HK-2 (cell line): ENCODE data around the gene DDAH2.
"Not testable (repeated sequence)": the region's sequence is repeated elsewhere in the genome, so short reads cannot be mapped to it uniquely, and the experiment has no call there.

Experiments
- DNase-seq: peaks from one replicate; pipeline ENCODE4 v3.0.0-alpha.2; 2018; ENCODE audit not compliant: unreplicated experiment

The DDAH2 gene

DNA sequence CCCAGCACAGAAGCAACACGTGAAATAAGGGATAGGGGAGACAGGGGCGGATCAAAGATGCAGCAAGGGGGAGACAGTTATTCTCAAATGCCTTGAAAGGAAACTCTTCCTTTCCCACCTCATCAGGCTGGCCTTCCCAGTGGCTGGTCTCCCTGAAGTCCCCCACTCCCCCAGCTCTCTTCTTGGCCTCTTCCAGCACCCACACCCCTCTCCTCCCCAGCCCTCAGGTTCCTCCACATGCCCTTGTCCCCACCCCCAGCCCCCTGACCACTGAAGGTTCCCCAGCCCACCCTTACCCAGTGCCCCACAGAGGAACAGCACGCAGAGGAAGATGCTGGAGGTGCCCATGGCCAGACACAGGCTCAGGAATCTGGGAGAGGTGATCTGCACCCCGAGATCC lies 15.6 kb downstream of the DDAH2 start:
- no peak for DNase-seq

GRCh38 chr6:31712296-31712695 lies 16.8 kb downstream of the DDAH2 start:
- no peak for DNase-seq

GRCh38 chr6:31711233-31711632 lies 17.9 kb downstream of the DDAH2 start:
- DNase-seq: no peak

DNA sequence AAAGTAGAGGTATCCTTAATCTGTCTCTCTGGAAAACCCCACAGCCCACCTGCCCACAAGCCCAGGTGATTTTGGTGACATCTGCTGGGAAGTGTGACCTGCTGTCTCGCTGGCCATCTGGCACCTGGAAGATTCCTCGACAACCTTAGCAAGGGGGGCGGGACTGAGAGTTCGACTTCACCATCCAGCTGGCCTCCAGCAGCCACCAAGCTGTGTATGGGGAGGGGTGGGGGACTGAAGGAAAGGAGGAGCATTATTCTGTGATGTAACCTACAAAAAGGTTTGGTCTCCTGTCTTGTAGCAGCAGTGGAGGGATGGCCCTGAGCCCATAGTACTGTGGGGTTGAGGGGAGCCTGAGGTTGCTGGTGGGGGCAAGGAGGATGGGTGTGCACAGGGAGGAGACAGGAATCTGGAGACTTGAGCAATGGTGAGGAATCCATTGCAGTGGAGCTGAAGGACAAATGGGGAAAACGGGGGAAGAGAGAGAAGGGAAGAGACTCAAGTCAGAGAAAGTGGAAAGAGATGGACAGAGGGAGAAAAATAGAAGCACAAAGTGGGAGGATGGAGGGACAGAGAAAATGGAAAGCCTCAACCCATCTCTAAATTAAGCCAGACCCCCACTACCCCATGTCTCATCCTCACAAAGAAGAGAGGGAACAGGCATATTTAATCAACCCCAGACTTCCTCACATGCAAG lies 18.4 kb downstream of the DDAH2 start:
- no peak for DNase-seq

DNA sequence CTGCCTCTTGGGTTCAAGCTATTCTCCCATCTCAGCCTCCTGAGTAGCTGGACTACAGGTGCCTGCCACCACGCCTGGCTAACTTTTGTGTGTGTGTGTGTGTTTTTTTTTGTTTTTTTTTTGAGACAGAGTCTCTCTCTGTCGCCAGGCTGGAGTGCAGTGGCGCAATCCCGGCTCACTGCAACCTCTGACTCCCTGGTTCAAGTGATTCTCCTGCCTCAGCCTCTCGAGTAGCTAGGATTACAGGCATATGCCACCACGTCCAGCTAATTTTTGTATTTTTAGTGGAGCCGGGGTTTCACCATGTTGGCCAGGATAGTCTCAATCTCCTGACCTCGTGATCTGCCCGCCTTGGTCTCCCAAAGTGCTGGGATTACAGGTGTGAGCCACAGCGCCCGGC lies 19.9 kb downstream of the DDAH2 start:
- DNase-seq: not testable (repeated sequence)

DNA sequence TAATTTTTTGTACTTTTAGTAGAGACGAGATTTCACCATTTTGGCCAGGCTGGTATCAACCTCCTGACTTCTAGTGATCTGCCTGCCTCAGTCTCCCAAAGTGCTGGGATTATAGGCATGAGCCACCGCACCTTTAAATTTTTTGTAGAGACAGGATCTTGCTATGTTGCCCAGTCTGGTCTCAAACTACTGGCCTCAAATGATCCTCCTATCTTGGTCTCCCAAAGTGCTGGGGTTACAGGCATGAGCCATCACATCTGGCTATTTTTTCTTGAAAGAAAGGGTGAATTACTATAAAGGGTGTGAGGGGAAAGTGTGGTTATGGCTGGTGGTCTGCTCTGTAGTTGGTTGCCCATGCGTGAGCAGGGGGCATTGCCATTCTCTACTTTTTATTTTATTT lies 20.9 kb downstream of the DDAH2 start:
- DNase-seq: no peak

DNA sequence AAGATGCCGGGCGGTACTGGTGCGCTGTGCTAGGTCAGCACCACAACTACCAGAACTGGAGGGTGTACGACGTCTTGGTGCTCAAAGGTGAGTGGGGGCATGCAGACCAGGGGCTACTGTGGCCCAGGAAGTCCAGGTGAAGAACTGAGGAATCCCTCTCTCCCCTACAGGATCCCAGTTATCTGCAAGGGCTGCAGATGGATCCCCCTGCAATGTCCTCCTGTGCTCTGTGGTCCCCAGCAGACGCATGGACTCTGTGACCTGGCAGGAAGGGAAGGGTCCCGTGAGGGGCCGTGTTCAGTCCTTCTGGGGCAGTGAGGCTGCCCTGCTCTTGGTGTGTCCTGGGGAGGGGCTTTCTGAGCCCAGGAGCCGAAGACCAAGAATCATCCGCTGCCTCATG lies 21.4 kb downstream of the DDAH2 start:
- DNase-seq: no peak

GRCh38 chr6:31706599-31706998 lies 22.5 kb downstream of the DDAH2 start, which contains the start of gene LY6G6F:
Gene LY6G6F, plus strand, starts transcription at chr6:31706866. Its CDS starts 41 bp downstream, at chr6:31706907.
- DNase-seq: no peak

GRCh38 chr6:31705931-31706330 lies 23.2 kb downstream of the DDAH2 start:
- no peak for DNase-seq

GRCh38 chr6:31702819-31703716 lies 26.0 kb downstream of the DDAH2 start, which contains the start of gene ABHD16A:
Gene ABHD16A, minus strand, starts transcription at chr6:31703324. Its CDS starts 43 bp downstream, at chr6:31703281.
- peak; percentile 96 for DNase-seq

- DNase-seq: no peak
Observed at GRCh38 chr6:31702405-31702818, 26.7 kb downstream of the DDAH2 start.

GRCh38 chr6:31701666-31702404 lies 27.3 kb downstream of the DDAH2 start:
- no peak for DNase-seq

- no peak for DNase-seq
Observed at GRCh38 chr6:31700740-31701401, 28.2 kb downstream of the DDAH2 start.

DNA sequence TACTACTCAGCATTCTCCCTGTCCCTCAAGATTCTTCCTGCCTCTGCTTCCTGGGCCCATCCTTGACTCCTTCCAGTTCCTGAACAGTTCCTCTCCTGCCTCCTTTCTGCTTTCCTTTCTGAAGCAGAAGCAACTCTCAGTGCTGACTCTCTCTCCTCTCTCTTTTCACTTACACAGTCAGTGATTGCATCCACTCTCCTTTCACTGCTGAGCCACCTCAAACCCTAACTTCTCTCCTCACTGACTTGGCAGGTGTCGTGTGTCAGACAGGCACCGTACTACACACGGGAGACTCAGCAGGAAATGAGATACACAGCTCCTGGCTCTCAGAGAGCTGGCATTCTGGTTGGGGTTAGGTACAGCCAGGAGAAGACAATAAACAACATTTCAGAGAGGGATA lies 31.5 kb downstream of the DDAH2 start:
- no peak for DNase-seq

GRCh38 chr6:31693535-31693934 lies 35.6 kb downstream of the DDAH2 start:
- no peak for DNase-seq

DNA sequence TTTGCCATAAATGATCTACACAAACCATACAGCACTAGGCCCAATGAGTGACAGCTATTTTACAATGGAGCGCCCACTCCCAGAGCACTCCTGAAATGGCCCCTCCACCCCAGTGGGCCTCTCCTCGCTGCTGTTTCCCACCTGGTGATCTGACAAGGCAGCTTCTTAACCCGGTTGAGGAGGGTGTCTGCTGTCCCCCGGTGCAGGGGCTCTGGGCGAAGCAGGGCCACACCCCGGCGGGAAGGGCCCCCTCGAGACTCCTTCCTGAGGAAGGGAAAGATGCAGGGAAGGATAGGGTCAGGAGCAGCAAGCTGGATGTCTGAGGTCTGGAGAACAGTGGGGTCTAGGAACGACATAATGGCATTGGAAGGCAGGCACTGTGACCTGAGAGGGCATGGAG lies 36.2 kb downstream of the DDAH2 start:
- DNase-seq: no peak

GRCh38 chr6:31692353-31692752 lies 36.7 kb downstream of the DDAH2 start:
- no peak for DNase-seq

DNA sequence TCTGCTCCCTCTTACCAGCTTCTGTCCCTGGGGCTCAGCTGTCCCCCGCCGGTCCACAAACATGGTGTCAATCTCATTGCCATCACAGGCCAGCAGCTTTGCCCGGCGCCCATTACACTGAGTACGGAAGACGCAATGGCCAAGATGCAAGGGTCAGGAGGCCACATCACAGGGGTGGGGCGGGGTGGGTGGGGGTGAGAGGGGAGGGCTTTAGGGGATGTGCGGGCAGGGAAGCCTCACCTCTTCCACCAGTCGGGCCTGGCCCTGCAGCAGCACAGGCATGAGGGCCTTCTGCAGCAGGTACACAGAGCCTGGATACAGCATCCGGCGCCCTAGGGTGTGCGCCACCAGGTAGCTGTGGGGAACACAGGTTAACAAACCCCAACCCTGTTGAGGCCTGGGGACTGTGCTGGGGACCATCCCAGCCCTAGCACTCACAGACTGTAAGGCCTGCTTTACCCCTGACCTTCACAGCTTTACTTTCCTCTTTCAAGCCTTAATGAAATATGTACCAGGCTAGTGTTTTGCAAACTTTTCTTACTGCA lies 37.5 kb downstream of the DDAH2 start:
- DNase-seq: no peak

- DNase-seq: no peak
Observed at GRCh38 chr6:31691078-31691463, 38.0 kb downstream of the DDAH2 start.

DNA sequence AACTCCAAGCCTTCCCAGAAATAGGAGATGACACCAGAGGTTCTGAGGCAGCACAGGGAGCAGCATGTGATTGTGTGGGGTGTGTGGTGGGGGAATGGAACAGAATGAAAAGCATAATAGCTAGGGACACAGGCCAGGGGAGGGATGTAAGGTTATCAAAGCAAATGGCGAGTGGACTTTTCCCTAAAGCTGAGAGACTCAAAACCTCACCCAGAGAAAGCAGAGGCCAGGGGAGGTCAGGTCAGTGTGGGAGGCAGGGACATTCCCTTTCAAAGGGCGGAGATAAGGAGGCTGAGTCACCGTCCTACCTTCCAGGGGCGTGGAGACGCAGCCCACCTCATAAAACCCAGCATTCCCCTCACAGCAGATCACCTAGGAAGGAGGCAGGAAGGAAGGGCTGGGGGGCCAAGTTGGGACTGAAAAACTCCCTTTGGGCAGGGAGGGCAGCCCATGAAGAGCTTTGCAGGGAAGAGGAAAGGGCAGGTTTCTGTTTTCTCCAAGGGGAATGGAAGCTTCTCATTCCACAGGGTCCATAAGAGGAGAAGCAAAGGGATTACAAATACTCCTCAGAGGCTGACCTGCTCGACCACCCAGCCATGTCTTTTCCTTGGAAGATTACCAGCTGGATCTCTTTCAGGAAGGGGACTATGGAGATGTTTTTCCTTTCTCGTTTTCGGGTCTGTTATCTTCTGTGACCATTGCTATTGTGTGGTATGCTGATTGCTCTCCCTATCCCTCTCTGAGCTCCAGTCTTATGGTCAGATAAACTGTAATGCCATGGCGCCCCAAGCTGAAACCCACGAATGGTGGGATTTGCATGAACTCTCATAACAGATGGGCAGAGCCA lies 38.6 kb downstream of the DDAH2 start:
- no peak for DNase-seq
